CD14-positive monocyte (primary cell): Measurements from ENCODE around the gene NKX6-2. TPM values are rescaled to one million over a fixed set of nuclear protein-coding genes. Genes with fewer than 3 reads are reported as not detected.

Experiments
- DNase-seq, 3 donors: peaks; one replicate each; pipeline ENCODE4 v3.0.0-alpha.2; 2011 to 2022
- H2AFZ ChIP-seq: 2 replicates; pipeline ENCODE4 v1.6.0; 2012; ENCODE audit warnings: mild to moderate bottlenecking, low read depth, low read length, inconsistent platforms; ENCODE audit not compliant: insufficient read depth, poor library complexity, severe bottlenecking
- H3K27ac ChIP-seq, 2 donors: 1 replicate in 1 of 2; 2 replicates in 1 of 2; pipeline ENCODE4 v1.5.1; 2012 to 2013; ENCODE audit warnings: low read length in 2 of 2, control low read depth in 1 of 2, inconsistent platforms in 1 of 2, low read depth in 1 of 2, mild to moderate bottlenecking in 1 of 2
- H3K27me3 ChIP-seq, 2 donors: one replicate each; pipeline versions ENCODE4 v1.6.0 to v1.6.1; 2011 to 2013; ENCODE audit warnings: low read length in 2 of 2; ENCODE audit not compliant: control insufficient read depth in 2 of 2, insufficient read depth in 2 of 2
- H3K36me3 ChIP-seq, 2 donors: replicated peaks in 1 of 2; 1 replicate in 1 of 2; 2 replicates in 1 of 2; pipeline versions ENCODE4 v1.5.1 to v1.6.1; 2012 to 2013; ENCODE audit warnings: low read length in 2 of 2, control low read depth in 1 of 2, inconsistent platforms in 1 of 2, mild to moderate bottlenecking in 1 of 2; ENCODE audit not compliant: insufficient read depth in 2 of 2, control insufficient read depth in 1 of 2
- H3K4me1 ChIP-seq, 2 donors: 1 replicate in 1 of 2; 2 replicates in 1 of 2; pipeline versions ENCODE4 v1.5.1 to v1.6.1; 2012 to 2013; ENCODE audit warnings: low read length in 2 of 2, control low read depth in 1 of 2, inconsistent platforms in 1 of 2, mild to moderate bottlenecking in 1 of 2, moderate library complexity in 1 of 2; ENCODE audit not compliant: insufficient read depth in 2 of 2, control insufficient read depth in 1 of 2
- H3K4me2 ChIP-seq: replicated peaks from 2 replicates; pipeline ENCODE3; 2012; ENCODE audit warnings: low read length, moderate library complexity, mild to moderate bottlenecking; ENCODE audit not compliant: poor library complexity, severe bottlenecking; ENCODE audit errors: extremely low read depth
- H3K4me3 ChIP-seq, 3 experiments: fragments of 200-600 bp in 1 of 3; sonication (generic) in 1 of 3; replicated peaks in 1 of 3; 1 replicate in 2 of 3; 2 replicates in 1 of 3; pipeline ENCODE4 v1.5.1; 2011 to 2013; ENCODE audit warnings: low read length in 3 of 3, mild to moderate bottlenecking in 3 of 3, control low read depth in 2 of 3, low read depth in 2 of 3, inconsistent platforms in 1 of 3, moderate library complexity in 1 of 3
- H3K79me2 ChIP-seq: 2 replicates; pipeline ENCODE4 v1.6.0; 2012; ENCODE audit warnings: mild to moderate bottlenecking, control low read depth, inconsistent platforms, low read length, moderate library complexity; ENCODE audit not compliant: insufficient read depth
- H3K9ac ChIP-seq: 2 replicates; pipeline ENCODE4 v1.6.0; 2017; ENCODE audit warnings: low read length, mild to moderate bottlenecking; ENCODE audit not compliant: insufficient read depth, poor library complexity, severe bottlenecking
- H3K9me3 ChIP-seq, 2 donors: replicated peaks in 1 of 2; 1 replicate in 1 of 2; 2 replicates in 1 of 2; pipeline versions ENCODE4 v1.5.1 to v1.6.1; 2012 to 2013; ENCODE audit warnings: low read length in 2 of 2, control low read depth in 1 of 2; ENCODE audit not compliant: control insufficient read depth in 1 of 2, insufficient read depth in 1 of 2
- H4K20me1 ChIP-seq: 2 replicates; pipeline ENCODE4 v1.6.0; 2012; ENCODE audit warnings: mild to moderate bottlenecking, low read length, control low read depth, moderate library complexity; ENCODE audit not compliant: insufficient read depth
- H3K27ac Mint-ChIP-seq, 7 donors: one replicate each; pipeline ENCODE4 v1.8.0; 2020; ENCODE audit warnings: mild to moderate bottlenecking in 7 of 7, mixed read lengths in 7 of 7, moderate library complexity in 6 of 7, inconsistent platforms in 2 of 7
- H3K27me3 Mint-ChIP-seq, 3 donors: one replicate each; pipeline ENCODE4 v1.8.0; 2021 to 2022; ENCODE audit warnings: low read depth in 3 of 3, mild to moderate bottlenecking in 3 of 3, mixed read lengths in 3 of 3, moderate library complexity in 3 of 3, inconsistent platforms in 1 of 3
- H3K36me3 Mint-ChIP-seq, 2 donors: one replicate each; pipeline ENCODE4 v1.8.0; 2020; ENCODE audit warnings: mixed read lengths in 2 of 2, inconsistent platforms in 1 of 2, mild to moderate bottlenecking in 1 of 2
- H3K4me1 Mint-ChIP-seq: one replicate; pipeline ENCODE4 v1.8.0; 2020; ENCODE audit warnings: mild to moderate bottlenecking, mixed read lengths
- H3K4me3 Mint-ChIP-seq, 2 donors: one replicate each; pipeline ENCODE4 v1.8.0; 2020; ENCODE audit warnings: mild to moderate bottlenecking in 2 of 2, mixed read lengths in 2 of 2, moderate library complexity in 1 of 2
- H3K9me3 Mint-ChIP-seq, 7 donors: one replicate each; pipeline ENCODE4 v1.8.0; 2020 to 2022; ENCODE audit warnings: mixed read lengths in 7 of 7, mild to moderate bottlenecking in 6 of 7, moderate library complexity in 6 of 7, inconsistent platforms in 2 of 7
- WGBS: methylation state at CpG from one replicate; pipeline ENCODE4 v1.1.5; 2013; ENCODE audit warnings: missing lambda C conversion rate; ENCODE audit not compliant: insufficient coverage; 5-methylcytosine and 5-hydroxymethylcytosine counted together
- intact Hi-C, 2 donors: fragments of 100-400 bp; cut with micrococcal nuclease; formaldehyde crosslinking; loops; one replicate each; pipeline versions ENCODE4 v1.15.0 to v1.15.1; 2023
- polyA plus RNA-seq, 3 donors: library from polyadenylated mRNA; depleted of rRNA in 1 of 3; unstranded in 2 of 3; stranded (reverse) in 1 of 3; fragments of 300-500 nt in 2 of 3; fragments of >200 nt in 1 of 3; fragmentation: Illumina TruSeq in 2 of 3; gene quantifications; 1 replicate in 2 of 3; 2 replicates in 1 of 3; pipeline ENCODE4 v1.2.3, GENCODE V29; 2012 to 2021
- TF ChIP-seq, protein P1 (sequence below): fragments of 200-600 bp; IDR thresholded peaks from one replicate; pipeline ENCODE4 v1.8.0; 2022; ENCODE audit warnings: antibody characterized with exemption, mild to moderate bottlenecking

The NKX6-2 gene
- polyA plus RNA-seq, 3 donors: not detected

DNA sequence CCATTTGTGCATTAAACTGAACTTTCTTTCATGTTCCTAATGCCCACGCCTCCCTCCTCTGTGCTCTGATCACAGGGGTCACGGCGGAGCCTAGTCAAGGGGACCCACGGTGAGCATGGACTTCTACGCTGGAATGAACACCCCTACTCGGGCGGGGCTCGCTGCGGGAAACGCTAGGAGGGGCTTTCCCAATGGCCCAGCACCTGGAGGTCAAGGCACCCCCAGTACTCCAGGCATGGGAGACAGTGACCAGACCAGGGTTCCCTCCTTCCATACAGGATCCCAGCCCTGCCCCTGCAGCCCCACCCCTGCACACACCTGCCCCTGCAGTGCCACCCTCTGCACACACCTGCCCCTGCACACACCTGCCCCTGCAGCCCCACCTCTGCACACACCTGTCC lies 27.1 kb upstream of the NKX6-2 start:
- WGBS: 88% methylated on average over 9 of the region's 10 CpGs
- H3K9ac ChIP-seq: no peak overlapping the region
- Mint-ChIP-seq H3K27me3 (peaks cover 0 to 14% (median 10%) of the 10 kb centered on the region in 3 donors), H3K27ac (no peak overlapping the region), H3K36me3 (no peaks in the 10 kb centered on the region), H3K4me3 (no peak overlapping the region), H3K9me3 (peaks cover 0 to 1% (median 0%) of the 10 kb centered on the region in 7 donors), H3K4me1 (no peaks in the 10 kb centered on the region)
- no peaks in the 10 kb centered on the region for H3K36me3 ChIP-seq
- DNase-seq: peak in 1 of 3 donors; percentile 1
- no peak overlapping the region for H3K4me3 ChIP-seq
- TF ChIP-seq, protein P1, sequence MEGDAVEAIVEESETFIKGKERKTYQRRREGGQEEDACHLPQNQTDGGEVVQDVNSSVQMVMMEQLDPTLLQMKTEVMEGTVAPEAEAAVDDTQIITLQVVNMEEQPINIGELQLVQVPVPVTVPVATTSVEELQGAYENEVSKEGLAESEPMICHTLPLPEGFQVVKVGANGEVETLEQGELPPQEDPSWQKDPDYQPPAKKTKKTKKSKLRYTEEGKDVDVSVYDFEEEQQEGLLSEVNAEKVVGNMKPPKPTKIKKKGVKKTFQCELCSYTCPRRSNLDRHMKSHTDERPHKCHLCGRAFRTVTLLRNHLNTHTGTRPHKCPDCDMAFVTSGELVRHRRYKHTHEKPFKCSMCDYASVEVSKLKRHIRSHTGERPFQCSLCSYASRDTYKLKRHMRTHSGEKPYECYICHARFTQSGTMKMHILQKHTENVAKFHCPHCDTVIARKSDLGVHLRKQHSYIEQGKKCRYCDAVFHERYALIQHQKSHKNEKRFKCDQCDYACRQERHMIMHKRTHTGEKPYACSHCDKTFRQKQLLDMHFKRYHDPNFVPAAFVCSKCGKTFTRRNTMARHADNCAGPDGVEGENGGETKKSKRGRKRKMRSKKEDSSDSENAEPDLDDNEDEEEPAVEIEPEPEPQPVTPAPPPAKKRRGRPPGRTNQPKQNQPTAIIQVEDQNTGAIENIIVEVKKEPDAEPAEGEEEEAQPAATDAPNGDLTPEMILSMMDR: no peak
- H4K20me1 ChIP-seq: no peaks in the 10 kb centered on the region
- no peak overlapping the region for H3K4me2 ChIP-seq
- no peak overlapping the region for H3K27ac ChIP-seq
- no peak overlapping the region for H2AFZ ChIP-seq
- no peaks in the 10 kb centered on the region for H3K79me2 ChIP-seq
- intact Hi-C loops: no loop called here
- H3K4me1 ChIP-seq: no peaks in the 10 kb centered on the region
- no peaks in the 10 kb centered on the region for H3K9me3 ChIP-seq
- no peaks in the 10 kb centered on the region for H3K27me3 ChIP-seq

DNA sequence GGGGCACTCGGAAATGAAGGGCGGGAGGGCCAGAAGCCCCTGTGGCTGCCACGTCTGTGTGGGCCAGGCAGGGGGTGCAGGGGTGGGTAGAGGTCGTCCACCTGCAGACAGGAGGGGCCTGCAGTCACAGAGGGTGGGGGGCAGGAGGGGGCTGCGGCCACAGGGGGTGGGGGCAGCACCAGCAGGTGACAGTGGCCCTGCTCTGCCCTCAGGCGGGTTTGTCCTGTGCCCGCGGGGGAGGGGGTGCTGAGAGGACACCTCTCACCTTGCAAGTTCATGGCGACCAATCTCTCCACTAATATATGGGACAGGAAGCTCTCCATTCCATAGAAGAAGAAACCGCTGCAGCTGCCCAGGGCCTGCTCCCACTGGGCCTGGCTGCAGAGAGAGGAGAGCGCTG lies 26.6 kb upstream of the NKX6-2 start:
- Histone ChIP-seq H3K27me3 (no peaks in the 10 kb centered on the region), H3K79me2 (no peaks in the 10 kb centered on the region), H3K36me3 (no peaks in the 10 kb centered on the region), H2AFZ (no peak overlapping the region), H3K4me1 (no peaks in the 10 kb centered on the region), H3K4me2 (no peak overlapping the region), H3K4me3 (no peak overlapping the region), H3K9me3 (no peaks in the 10 kb centered on the region), H3K9ac (no peak overlapping the region), H3K27ac (no peak overlapping the region), H4K20me1 (no peaks in the 10 kb centered on the region)
- WGBS: 88% methylated on average over 3 of the region's 11 CpGs
- DNase-seq: peak in 1 of 3 donors; percentile 0
- Mint-ChIP-seq H3K27ac (no peak overlapping the region), H3K4me3 (no peak overlapping the region), H3K9me3 (peaks cover 0 to 1% (median 0%) of the 10 kb centered on the region in 7 donors), H3K36me3 (no peaks in the 10 kb centered on the region), H3K27me3 (peaks cover 0 to 12% (median 9%) of the 10 kb centered on the region in 3 donors), H3K4me1 (no peaks in the 10 kb centered on the region)
- TF ChIP-seq, protein P1: no peak
- intact Hi-C loops: no loop called here
